ENCODE measurements around the gene ROR1. TPM values are rescaled to one million over a fixed set of nuclear protein-coding genes. Genes with fewer than 3 reads are reported as not detected.

ROR1 gene
- total RNA-seq, 4 donors from 2014 or later, result 5.1 to 7.3 (median 6.5) TPM

DNA sequence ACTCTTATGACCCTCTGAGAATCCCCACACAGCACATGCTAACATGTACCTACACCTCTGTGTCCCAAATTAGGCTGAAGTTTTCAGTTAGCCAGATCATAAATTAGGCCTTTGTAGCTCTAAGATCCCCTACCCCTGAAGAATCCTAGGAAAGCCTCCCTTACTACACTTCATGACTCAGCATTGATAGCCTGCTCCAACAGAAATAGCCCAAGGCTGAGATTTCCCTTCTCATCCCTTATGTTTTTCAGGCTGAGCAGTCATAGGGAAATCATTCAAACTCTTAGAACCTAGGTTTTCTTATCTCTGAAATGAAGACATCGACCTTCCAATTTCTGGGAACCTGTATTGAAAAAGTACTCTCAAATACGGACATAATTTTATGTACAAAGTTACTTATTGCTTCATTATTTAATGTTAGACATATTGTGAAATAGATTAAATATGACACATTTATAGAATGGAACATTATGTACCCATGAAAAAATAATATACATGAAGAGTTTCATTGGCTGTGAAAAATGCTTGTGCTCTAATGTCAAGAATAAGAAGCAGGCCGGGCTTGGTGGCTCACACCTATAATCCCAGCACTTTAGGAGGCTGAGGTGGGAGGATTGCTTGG lies 307.2 kb downstream of the ROR1 start:
- H3K36me3 ChIP-seq, result no peaks in the 10 kb centered on the region
- TF ChIP-seq, protein P1, sequence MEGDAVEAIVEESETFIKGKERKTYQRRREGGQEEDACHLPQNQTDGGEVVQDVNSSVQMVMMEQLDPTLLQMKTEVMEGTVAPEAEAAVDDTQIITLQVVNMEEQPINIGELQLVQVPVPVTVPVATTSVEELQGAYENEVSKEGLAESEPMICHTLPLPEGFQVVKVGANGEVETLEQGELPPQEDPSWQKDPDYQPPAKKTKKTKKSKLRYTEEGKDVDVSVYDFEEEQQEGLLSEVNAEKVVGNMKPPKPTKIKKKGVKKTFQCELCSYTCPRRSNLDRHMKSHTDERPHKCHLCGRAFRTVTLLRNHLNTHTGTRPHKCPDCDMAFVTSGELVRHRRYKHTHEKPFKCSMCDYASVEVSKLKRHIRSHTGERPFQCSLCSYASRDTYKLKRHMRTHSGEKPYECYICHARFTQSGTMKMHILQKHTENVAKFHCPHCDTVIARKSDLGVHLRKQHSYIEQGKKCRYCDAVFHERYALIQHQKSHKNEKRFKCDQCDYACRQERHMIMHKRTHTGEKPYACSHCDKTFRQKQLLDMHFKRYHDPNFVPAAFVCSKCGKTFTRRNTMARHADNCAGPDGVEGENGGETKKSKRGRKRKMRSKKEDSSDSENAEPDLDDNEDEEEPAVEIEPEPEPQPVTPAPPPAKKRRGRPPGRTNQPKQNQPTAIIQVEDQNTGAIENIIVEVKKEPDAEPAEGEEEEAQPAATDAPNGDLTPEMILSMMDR (IDR thresholded peaks at IDR 0.05), result no peak
- TF ChIP-seq EP300 (IDR thresholded peaks at IDR 0.05) (no peak), POLR2AphosphoS5 (IDR thresholded peaks at IDR 0.05) (no peak), POLR2A (IDR thresholded peaks at IDR 0.05; ENCODE audit: low read depth) (no peak)
- no peak overlapping the region for H3K27ac ChIP-seq (replicated peaks in 1 of 4)
- no peaks in the 10 kb centered on the region for H3K27me3 ChIP-seq
- H3K4me3 ChIP-seq, result no peak overlapping the region
- intact Hi-C loops (cut with DNase I), result no loop called here
- WGBS, result 93% methylated on average over 3 of the region's 3 CpGs
- no peak for DNase-seq (ENCODE audit: extremely low spot score)
- H3K9me3 ChIP-seq, result no peaks in the 10 kb centered on the region
- no peaks in the 10 kb centered on the region for H3K4me1 ChIP-seq

DNA sequence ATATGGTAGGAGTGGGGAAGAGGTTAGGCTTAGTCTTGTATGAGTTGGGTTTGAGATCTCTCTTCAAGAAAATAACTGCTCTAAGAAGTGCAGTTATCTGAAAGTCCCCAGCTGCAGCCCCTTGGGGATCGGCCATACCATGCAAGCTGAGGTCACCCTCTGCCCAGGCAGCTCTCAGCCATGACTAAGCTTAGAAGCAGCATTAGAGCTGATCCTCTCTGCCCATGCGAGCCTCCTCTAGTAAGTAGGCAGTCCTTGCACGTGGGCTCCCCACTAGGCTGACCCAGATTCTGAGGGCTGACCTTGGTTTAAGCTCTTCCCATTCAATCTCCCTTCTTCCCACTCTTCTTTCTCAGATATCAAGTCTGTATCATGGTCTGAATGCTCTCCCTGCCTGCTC lies 308.6 kb downstream of the ROR1 start:
- Histone ChIP-seq H3K36me3 (no peaks in the 10 kb centered on the region), H3K27ac (replicated peaks in 1 of 4) (no peak overlapping the region), H3K4me3 (no peak overlapping the region), H3K27me3 (no peaks in the 10 kb centered on the region), H3K4me1 (no peaks in the 10 kb centered on the region), H3K9me3 (no peaks in the 10 kb centered on the region)
- intact Hi-C loops (cut with DNase I), result no loop called here
- DNase-seq (ENCODE audit: extremely low spot score), result no peak
- WGBS, result 77% methylated on average over 2 of the region's 3 CpGs
- TF ChIP-seq EP300 (IDR thresholded peaks at IDR 0.05) (no peak), POLR2A (IDR thresholded peaks at IDR 0.05; ENCODE audit: low read depth) (no peak), POLR2AphosphoS5 (IDR thresholded peaks at IDR 0.05) (no peak)
- TF ChIP-seq, protein P1 (IDR thresholded peaks at IDR 0.05), result no peak

- intact Hi-C loops (cut with DNase I), result no loop called here
- no peaks in the 10 kb centered on the region for H3K4me1 ChIP-seq
- 89% methylated on average over 2 of the region's 2 CpGs for WGBS
- TF ChIP-seq EP300 (IDR thresholded peaks at IDR 0.05), result no peak
- no peak for TF ChIP-seq POLR2AphosphoS5 (IDR thresholded peaks at IDR 0.05)
- TF ChIP-seq, protein P1 (IDR thresholded peaks at IDR 0.05), result no peak
- TF ChIP-seq POLR2A (IDR thresholded peaks at IDR 0.05; ENCODE audit: low read depth), result no peak
- no peaks in the 10 kb centered on the region for H3K36me3 ChIP-seq
- no peaks in the 10 kb centered on the region for H3K27me3 ChIP-seq
- no peak overlapping the region for H3K27ac ChIP-seq (replicated peaks in 1 of 4)
- H3K4me3 ChIP-seq, result no peak overlapping the region
- no peak for DNase-seq (ENCODE audit: extremely low spot score)
- no peaks in the 10 kb centered on the region for H3K9me3 ChIP-seq
These were observed 310.6 kb downstream of the ROR1 start for GRCh38 chr1:64084451-64084850.

DNA sequence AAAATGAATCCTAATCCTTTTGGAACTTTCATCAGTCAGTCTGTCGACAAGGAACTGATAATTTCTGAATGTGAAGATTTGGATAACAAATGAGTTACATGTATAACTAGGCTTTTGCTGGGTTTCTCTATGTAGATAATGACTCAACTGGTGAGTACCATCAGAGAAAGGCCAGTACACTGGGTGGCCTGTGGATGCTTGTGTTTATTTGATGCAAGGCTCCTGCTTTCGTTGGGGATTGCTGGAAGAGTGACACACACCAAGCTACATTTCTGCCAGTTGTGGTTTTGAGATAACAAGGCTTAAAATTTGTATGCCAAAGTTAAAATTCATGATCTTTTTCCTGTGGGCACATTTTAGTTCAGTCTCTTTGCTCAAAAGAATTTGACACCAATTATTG lies 314.0 kb downstream of the ROR1 start:
- no peak for TF ChIP-seq POLR2A (IDR thresholded peaks at IDR 0.05; ENCODE audit: low read depth)
- no peak for TF ChIP-seq EP300 (IDR thresholded peaks at IDR 0.05)
- TF ChIP-seq, protein P1 (IDR thresholded peaks at IDR 0.05), result no peak
- TF ChIP-seq POLR2AphosphoS5 (IDR thresholded peaks at IDR 0.05), result no peak
- H3K36me3 ChIP-seq, result no peaks in the 10 kb centered on the region
- intact Hi-C loops (cut with DNase I), result no loop called here
- DNase-seq (ENCODE audit: extremely low spot score), result no peak
- H3K9me3 ChIP-seq, result no peaks in the 10 kb centered on the region
- no peak overlapping the region for H3K27ac ChIP-seq (replicated peaks in 1 of 4)
- H3K27me3 ChIP-seq, result no peaks in the 10 kb centered on the region
- H3K4me1 ChIP-seq, result peaks cover 0 to under 1% (median 0%) of the 10 kb centered on the region in 4 donors
- no peak overlapping the region for H3K4me3 ChIP-seq
- 61% methylated on average over 2 of the region's 2 CpGs for WGBS

- no peaks in the 10 kb centered on the region for H3K36me3 ChIP-seq
- 88% methylated on average over 3 of the region's 3 CpGs for WGBS
These were observed 316.6 kb downstream of the ROR1 start for GRCh38 chr1:64090436-64090835.

More at GRCh38 chr1:64090436-64090835, 316.6 kb downstream of the ROR1 start:
- TF ChIP-seq EP300 (IDR thresholded peaks at IDR 0.05), result no peak
- no peak for TF ChIP-seq POLR2A (IDR thresholded peaks at IDR 0.05; ENCODE audit: low read depth)
- TF ChIP-seq, protein P1 (IDR thresholded peaks at IDR 0.05), result no peak
- no peak for DNase-seq (ENCODE audit: extremely low spot score)
- intact Hi-C loops (cut with DNase I), result no loop called here
- Histone ChIP-seq H3K9me3 (no peaks in the 10 kb centered on the region), H3K4me3 (no peak overlapping the region), H3K4me1 (peaks cover 0 to 5% (median 2%) of the 10 kb centered on the region in 4 donors), H3K27ac (replicated peaks in 1 of 4) (no peak overlapping the region), H3K27me3 (no peaks in the 10 kb centered on the region)
